Measurements from ENCODE around the gene SPC24.

SPC24 gene

DNA sequence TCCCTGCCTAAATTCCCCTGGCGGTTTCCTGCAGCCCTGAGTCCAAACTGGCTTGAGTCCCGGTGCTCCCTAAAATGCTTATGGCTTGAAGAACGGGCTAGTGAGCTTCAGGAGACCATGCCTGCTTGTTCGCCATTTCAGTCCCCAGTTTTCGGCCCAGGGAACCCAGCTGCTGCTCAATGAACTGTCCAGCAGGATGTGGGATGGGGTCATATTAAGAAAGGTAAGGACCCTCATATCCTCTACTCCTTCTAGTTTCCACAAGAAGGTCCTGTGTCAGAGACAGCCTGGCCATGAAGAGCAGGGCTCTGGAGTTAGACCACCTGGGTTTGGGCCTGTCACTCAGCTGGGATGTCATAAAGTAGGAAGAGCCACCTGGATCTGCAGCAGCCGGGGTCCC is 17.0 kb upstream of the SPC24 start:
- no peak overlapping the region for H3K4me3 ChIP-seq (ENCODE audit: low read depth, low read length)
- no peak for DNase-seq (ENCODE audit: low read depth)
- TF ChIP-seq CTCF (conservative IDR thresholded peaks at IDR 0.05; ENCODE audit: low read depth, low read length), result no peak

GRCh38 chr19:11171144-11171543 is 15.6 kb upstream of the SPC24 start:
- H3K4me3 ChIP-seq (ENCODE audit: low read depth, low read length), result no peak overlapping the region
- TF ChIP-seq CTCF (conservative IDR thresholded peaks at IDR 0.05; ENCODE audit: low read depth, low read length), result no peak
- DNase-seq (ENCODE audit: low read depth), result no peak

GRCh38 chr19:11169896-11170678 is 14.5 kb upstream of the SPC24 start:
- no peak for TF ChIP-seq CTCF (conservative IDR thresholded peaks at IDR 0.05; ENCODE audit: low read depth, low read length)
- DNase-seq (ENCODE audit: low read depth), result peak; percentile 20
- no peak overlapping the region for H3K4me3 ChIP-seq (ENCODE audit: low read depth, low read length)

- no peak overlapping the region for H3K4me3 ChIP-seq (ENCODE audit: low read depth, low read length)
- DNase-seq (ENCODE audit: low read depth), result peak; percentile 86
- TF ChIP-seq CTCF (conservative IDR thresholded peaks at IDR 0.05; ENCODE audit: low read depth, low read length), result no peak
Measured at GRCh38 chr19:11168568-11168967, 13.0 kb upstream of the SPC24 start.

- no peak for DNase-seq (ENCODE audit: low read depth)
- H3K4me3 ChIP-seq (ENCODE audit: low read depth, low read length), result no peak overlapping the region
- TF ChIP-seq CTCF (conservative IDR thresholded peaks at IDR 0.05; ENCODE audit: low read depth, low read length), result no peak
Measured at GRCh38 chr19:11166281-11167142, 10.9 kb upstream of the SPC24 start.

GRCh38 chr19:11165486-11166030 is 10.0 kb upstream of the SPC24 start:
- TF ChIP-seq CTCF (conservative IDR thresholded peaks at IDR 0.05; ENCODE audit: low read depth, low read length), result no peak
- H3K4me3 ChIP-seq (ENCODE audit: low read depth, low read length), result no peak overlapping the region
- DNase-seq (ENCODE audit: low read depth), result no peak
